ENCODE measurements around the gene MRPS34. TPM values are rescaled to one million over a fixed set of nuclear protein-coding genes. Genes with fewer than 3 reads are reported as not detected.

MRPS34 gene
- total RNA-seq, 1 donor from 2014 or later = 71.3 TPM

DNA sequence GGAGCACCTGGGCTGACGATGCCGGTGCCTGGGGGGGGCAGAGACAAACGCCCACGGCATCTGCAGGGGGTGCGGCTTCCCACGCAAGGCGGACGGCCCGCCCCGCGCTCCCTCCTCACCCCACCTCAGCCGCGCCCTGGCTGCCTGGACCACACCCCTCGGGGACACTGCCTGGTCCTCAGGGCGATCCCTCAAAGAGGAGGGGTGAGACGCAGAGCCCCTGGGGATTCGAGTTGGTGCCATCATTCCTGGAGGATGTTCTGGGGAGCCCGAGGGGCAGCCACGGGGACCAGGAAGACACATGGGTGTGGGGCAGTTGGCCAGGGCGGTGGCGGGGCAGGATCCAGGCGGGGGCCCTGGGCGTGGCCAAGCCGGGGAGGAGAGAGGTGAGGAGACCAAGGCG, 16.7 kb upstream of the MRPS34 start:
- Histone ChIP-seq H3K4me3 (ENCODE audit: low read depth, low read length) (no peak overlapping the region), H3K27me3 (ENCODE audit: control insufficient read depth, insufficient read depth, low read length) (no peaks in the 10 kb centered on the region), H3K36me3 (ENCODE audit: control insufficient read depth, insufficient read depth, low read length) (peaks cover 12% of the 10 kb centered on the region)
- TF ChIP-seq, protein P1, sequence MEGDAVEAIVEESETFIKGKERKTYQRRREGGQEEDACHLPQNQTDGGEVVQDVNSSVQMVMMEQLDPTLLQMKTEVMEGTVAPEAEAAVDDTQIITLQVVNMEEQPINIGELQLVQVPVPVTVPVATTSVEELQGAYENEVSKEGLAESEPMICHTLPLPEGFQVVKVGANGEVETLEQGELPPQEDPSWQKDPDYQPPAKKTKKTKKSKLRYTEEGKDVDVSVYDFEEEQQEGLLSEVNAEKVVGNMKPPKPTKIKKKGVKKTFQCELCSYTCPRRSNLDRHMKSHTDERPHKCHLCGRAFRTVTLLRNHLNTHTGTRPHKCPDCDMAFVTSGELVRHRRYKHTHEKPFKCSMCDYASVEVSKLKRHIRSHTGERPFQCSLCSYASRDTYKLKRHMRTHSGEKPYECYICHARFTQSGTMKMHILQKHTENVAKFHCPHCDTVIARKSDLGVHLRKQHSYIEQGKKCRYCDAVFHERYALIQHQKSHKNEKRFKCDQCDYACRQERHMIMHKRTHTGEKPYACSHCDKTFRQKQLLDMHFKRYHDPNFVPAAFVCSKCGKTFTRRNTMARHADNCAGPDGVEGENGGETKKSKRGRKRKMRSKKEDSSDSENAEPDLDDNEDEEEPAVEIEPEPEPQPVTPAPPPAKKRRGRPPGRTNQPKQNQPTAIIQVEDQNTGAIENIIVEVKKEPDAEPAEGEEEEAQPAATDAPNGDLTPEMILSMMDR (IDR thresholded peaks at IDR 0.05; ENCODE audit: insufficient read depth, low read length, severe bottlenecking) = no peak
- DNase-seq (ENCODE audit: low read depth) = no peak
- FAIRE-seq = no peak

DNA sequence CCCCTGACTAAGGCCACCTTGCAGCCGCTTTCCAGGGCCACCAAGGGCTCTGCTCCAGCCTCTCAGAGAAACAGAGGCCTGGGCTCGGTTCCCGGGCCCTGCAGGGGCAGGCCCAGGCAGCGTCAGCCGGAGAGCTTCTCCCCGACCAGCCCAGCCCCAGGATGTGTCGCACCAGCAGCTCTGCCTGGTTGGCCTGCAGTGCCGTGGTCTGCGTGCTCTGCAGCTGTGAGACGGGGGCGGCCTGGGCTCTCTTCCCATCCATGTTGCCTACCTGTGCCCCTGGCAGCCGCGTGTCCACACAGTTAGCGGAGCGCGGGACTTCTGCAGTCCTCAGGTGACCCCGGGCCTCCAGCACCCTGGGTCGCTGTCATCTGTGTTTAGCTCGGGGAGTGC, 15.8 kb upstream of the MRPS34 start:
- H3K27me3 ChIP-seq (ENCODE audit: control insufficient read depth, insufficient read depth, low read length) = no peaks in the 10 kb centered on the region
- TF ChIP-seq, protein P1 (IDR thresholded peaks at IDR 0.05; ENCODE audit: insufficient read depth, low read length, severe bottlenecking) = no peak
- FAIRE-seq (no peak), DNase-seq (ENCODE audit: low read depth) (no peak)
- peaks cover 12% of the 10 kb centered on the region for H3K36me3 ChIP-seq (ENCODE audit: control insufficient read depth, insufficient read depth, low read length)
- H3K4me3 ChIP-seq (ENCODE audit: low read depth, low read length) = no peak overlapping the region

DNA sequence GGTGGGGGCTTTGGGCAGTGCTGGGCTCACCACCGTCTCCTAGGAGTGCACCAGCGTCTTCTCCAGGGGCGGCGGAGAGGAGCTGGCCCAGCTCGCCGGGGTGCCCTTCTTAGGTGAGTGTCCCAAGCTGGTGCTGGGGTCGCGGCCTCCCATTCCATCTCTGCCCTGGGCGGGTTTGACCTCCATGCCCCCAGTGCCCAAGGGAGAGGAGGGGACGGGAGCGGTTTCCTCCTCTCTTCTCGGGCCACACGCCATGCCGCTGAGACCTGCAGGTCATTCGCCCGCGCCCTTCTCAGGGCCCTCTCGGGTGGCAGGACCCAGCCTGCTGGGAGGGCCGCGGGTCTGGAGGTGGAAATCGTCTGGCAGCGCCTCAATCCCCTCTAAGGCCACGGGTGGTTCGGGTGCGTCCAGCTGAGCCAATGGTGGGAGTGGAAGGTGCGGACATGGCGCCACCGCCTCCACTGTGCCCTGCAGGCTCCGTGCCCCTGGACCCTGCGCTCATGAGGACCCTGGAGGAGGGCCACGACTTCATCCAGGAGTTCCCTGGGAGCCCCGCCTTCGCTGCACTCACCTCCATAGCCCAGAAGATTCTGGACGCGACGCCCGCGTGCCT, 15.3 kb upstream of the MRPS34 start:
- TF ChIP-seq, protein P1 (IDR thresholded peaks at IDR 0.05; ENCODE audit: insufficient read depth, low read length, severe bottlenecking) = no peak
- Histone ChIP-seq H3K36me3 (ENCODE audit: control insufficient read depth, insufficient read depth, low read length) (peaks cover 12% of the 10 kb centered on the region), H3K4me3 (ENCODE audit: low read depth, low read length) (no peak overlapping the region), H3K27me3 (ENCODE audit: control insufficient read depth, insufficient read depth, low read length) (no peaks in the 10 kb centered on the region)
- no peak for DNase-seq (ENCODE audit: low read depth)
- FAIRE-seq = no peak

DNA sequence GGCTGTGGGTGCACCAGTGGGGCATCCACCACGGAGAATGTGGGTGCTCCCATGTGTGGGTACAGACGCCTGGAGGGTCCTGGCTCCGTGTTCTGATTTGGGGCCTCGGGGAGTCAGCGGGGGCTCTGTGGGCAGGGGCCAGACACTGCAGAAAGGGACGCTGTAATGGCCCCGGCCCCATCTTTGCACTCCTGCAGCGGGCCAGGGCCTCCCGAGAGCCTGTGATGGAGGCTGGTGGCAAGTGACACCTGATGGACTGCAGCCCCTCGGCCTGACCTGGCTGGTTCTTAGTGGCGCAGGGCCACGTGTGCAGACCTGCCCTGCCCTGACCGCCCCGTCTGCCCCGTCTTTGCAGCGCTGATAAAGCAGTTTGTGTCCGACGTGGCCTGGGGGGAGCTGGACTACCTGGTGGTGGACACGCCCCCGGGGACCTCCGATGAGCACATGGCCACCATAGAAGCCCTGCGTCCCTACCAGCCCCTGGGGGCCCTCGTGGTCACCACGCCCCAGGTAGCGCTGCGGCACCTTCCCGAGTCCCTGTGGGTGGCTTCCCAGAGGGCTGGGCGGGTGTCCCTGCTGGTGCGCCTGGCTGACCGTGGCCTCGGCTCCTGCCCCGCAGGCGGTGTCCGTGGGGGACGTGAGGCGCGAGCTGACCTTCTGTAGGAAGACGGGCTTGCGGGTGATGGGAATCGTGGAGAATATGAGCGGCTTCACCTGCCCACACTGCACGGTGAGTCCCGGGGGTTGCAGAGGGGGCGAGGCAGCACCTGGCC, 14.6 kb upstream of the MRPS34 start:
- FAIRE-seq (no peak), DNase-seq (ENCODE audit: low read depth) (no peak)

DNA sequence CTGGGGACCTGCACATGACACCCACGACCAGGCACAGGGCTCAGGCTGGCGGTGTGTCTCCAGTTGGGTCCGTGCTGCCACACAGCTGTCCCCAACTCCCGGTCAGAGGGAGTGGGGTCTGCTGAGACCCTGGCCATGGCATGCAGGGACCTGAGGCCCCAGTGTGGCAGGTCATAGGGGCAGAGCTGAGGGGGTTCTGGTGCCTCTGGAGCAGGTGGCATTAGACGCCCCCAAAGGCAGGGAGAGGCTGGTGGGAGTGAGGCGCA, 14.1 kb upstream of the MRPS34 start:
- no peak for DNase-seq (ENCODE audit: low read depth)
- H3K27me3 ChIP-seq (ENCODE audit: control insufficient read depth, insufficient read depth, low read length) = no peaks in the 10 kb centered on the region
- FAIRE-seq = no peak
- H3K4me3 ChIP-seq (ENCODE audit: low read depth, low read length) = no peak overlapping the region
- peaks cover 12% of the 10 kb centered on the region for H3K36me3 ChIP-seq (ENCODE audit: control insufficient read depth, insufficient read depth, low read length)
- TF ChIP-seq, protein P1 (IDR thresholded peaks at IDR 0.05; ENCODE audit: insufficient read depth, low read length, severe bottlenecking) = no peak

More for the DNA sequence above, 14.6 kb upstream of the MRPS34 start:
- Histone ChIP-seq H3K36me3 (ENCODE audit: control insufficient read depth, insufficient read depth, low read length) (peaks cover 12% of the 10 kb centered on the region), H3K4me3 (ENCODE audit: low read depth, low read length) (no peak overlapping the region), H3K27me3 (ENCODE audit: control insufficient read depth, insufficient read depth, low read length) (no peaks in the 10 kb centered on the region)
- TF ChIP-seq, protein P1 (IDR thresholded peaks at IDR 0.05; ENCODE audit: insufficient read depth, low read length, severe bottlenecking) = no peak
